ENCODE measurements around the gene ZIC4.

ZIC4 gene

GRCh38 chr3:147354623-147355022 lies 51.7 kb downstream of the ZIC4 start:
- no peak for TF ChIP-seq TAF1 (IDR thresholded peaks at IDR 0.05; ENCODE audit: low read depth)
- TF ChIP-seq, protein P1, sequence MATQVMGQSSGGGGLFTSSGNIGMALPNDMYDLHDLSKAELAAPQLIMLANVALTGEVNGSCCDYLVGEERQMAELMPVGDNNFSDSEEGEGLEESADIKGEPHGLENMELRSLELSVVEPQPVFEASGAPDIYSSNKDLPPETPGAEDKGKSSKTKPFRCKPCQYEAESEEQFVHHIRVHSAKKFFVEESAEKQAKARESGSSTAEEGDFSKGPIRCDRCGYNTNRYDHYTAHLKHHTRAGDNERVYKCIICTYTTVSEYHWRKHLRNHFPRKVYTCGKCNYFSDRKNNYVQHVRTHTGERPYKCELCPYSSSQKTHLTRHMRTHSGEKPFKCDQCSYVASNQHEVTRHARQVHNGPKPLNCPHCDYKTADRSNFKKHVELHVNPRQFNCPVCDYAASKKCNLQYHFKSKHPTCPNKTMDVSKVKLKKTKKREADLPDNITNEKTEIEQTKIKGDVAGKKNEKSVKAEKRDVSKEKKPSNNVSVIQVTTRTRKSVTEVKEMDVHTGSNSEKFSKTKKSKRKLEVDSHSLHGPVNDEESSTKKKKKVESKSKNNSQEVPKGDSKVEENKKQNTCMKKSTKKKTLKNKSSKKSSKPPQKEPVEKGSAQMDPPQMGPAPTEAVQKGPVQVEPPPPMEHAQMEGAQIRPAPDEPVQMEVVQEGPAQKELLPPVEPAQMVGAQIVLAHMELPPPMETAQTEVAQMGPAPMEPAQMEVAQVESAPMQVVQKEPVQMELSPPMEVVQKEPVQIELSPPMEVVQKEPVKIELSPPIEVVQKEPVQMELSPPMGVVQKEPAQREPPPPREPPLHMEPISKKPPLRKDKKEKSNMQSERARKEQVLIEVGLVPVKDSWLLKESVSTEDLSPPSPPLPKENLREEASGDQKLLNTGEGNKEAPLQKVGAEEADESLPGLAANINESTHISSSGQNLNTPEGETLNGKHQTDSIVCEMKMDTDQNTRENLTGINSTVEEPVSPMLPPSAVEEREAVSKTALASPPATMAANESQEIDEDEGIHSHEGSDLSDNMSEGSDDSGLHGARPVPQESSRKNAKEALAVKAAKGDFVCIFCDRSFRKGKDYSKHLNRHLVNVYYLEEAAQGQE (IDR thresholded peaks at IDR 0.05; ENCODE audit: low read depth): no peak
- no peak for TF ChIP-seq CREB1 (IDR thresholded peaks at IDR 0.05; ENCODE audit: low read depth)

DNA sequence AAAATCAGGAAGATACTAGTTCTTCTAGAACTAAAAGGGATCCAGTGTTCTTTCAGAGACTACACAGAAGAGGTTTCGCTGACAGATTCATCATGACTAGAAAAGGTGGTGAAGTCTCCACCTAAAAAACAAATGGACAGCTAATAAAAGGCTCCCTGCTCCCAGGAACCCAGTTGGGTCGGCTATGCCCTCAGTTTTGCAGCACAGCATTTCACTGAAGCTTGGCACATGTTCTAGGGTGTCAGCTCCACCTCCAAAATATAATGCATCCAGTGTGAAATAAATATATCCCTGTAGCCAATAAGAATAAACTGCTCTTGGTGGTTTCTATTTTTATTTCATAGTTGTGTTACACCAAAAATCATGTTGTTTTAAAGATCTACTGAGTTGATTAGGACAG lies 55.0 kb downstream of the ZIC4 start:
- no peak for TF ChIP-seq YY1 (IDR thresholded peaks at IDR 0.05; ENCODE audit: low read depth)
- TF ChIP-seq, protein P2, sequence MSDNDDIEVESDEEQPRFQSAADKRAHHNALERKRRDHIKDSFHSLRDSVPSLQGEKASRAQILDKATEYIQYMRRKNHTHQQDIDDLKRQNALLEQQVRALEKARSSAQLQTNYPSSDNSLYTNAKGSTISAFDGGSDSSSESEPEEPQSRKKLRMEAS (IDR thresholded peaks at IDR 0.05): no peak
- no peak for TF ChIP-seq TAF1 (IDR thresholded peaks at IDR 0.05; ENCODE audit: low read depth)
- TF ChIP-seq, protein P3, sequence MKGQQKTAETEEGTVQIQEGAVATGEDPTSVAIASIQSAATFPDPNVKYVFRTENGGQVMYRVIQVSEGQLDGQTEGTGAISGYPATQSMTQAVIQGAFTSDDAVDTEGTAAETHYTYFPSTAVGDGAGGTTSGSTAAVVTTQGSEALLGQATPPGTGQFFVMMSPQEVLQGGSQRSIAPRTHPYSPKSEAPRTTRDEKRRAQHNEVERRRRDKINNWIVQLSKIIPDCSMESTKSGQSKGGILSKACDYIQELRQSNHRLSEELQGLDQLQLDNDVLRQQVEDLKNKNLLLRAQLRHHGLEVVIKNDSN (IDR thresholded peaks at IDR 0.05): no peak
- no peak for TF ChIP-seq CREB1 (IDR thresholded peaks at IDR 0.05; ENCODE audit: low read depth)
- TF ChIP-seq TCF12 (IDR thresholded peaks at IDR 0.05; ENCODE audit: low read depth): no peak
- no peak for TF ChIP-seq FOXM1 (IDR thresholded peaks at IDR 0.05; ENCODE audit: borderline replicate concordance, low read depth)
- no peak for TF ChIP-seq EGR1 (IDR thresholded peaks at IDR 0.05)
- no peak for TF ChIP-seq ZBTB7A (IDR thresholded peaks at IDR 0.05; ENCODE audit: low read depth)
- TF ChIP-seq RAD21 (IDR thresholded peaks at IDR 0.05; ENCODE audit: low read depth): no peak

DNA sequence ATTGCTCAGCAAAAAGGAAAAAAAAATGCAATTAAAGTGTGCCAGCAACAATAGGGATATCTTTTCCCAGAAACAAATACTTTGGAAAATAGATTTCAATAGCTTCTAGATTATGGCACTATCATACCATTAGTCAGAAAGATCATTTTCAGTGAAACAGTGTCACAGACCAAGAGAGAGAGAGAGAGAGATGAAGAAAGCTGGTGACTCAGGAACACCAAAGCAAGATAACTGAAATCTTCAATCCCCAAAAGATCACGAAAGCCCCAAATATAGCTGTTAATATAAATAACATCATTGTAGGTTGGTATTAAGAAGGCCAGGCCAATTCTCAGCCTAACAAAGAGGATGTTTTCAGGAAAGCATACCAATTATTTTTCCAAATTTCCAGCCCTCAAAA lies 57.4 kb downstream of the ZIC4 start:
- TF ChIP-seq, protein P1 (IDR thresholded peaks at IDR 0.05; ENCODE audit: low read depth): no peak
- TF ChIP-seq, protein P3 (IDR thresholded peaks at IDR 0.05): no peak
- no peak for TF ChIP-seq TEAD4 (IDR thresholded peaks at IDR 0.05)
- TF ChIP-seq ZBTB7A (IDR thresholded peaks at IDR 0.05; ENCODE audit: low read depth): no peak
- TF ChIP-seq EGR1 (IDR thresholded peaks at IDR 0.05): no peak
- no peak for TF ChIP-seq NFIC (IDR thresholded peaks at IDR 0.05)
- TF ChIP-seq RAD21 (IDR thresholded peaks at IDR 0.05; ENCODE audit: low read depth): no peak
- TF ChIP-seq TCF12 (IDR thresholded peaks at IDR 0.05; ENCODE audit: low read depth): no peak
- no peak for TF ChIP-seq YY1 (IDR thresholded peaks at IDR 0.05; ENCODE audit: low read depth)
- TF ChIP-seq, protein P2 (IDR thresholded peaks at IDR 0.05): no peak

DNA sequence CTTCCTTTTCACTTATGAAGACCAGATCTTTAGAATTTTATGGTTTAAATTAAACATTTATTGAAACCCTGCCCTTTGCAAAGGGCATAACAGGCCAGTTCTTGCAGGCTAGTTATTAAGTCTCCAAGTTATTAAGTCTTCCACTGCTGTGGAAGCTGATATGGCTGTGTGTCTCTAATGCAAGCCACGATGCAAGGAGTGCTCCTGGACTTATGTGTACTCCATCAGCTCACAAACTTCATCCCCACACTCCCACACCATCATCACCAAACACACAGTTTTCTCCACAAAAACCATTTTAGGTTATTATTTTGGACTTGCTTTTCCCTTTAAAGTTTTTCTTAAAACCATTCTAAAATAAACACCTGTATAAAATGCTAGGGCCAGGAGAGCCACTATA lies 62.4 kb downstream of the ZIC4 start:
- TF ChIP-seq, protein P3 (IDR thresholded peaks at IDR 0.05): no peak
- TF ChIP-seq RAD21 (IDR thresholded peaks at IDR 0.05; ENCODE audit: low read depth) (no peak), TEAD4 (IDR thresholded peaks at IDR 0.05) (no peak), TCF12 (IDR thresholded peaks at IDR 0.05; ENCODE audit: low read depth) (no peak), YY1 (IDR thresholded peaks at IDR 0.05; ENCODE audit: low read depth) (no peak), FOXM1 (IDR thresholded peaks at IDR 0.05; ENCODE audit: borderline replicate concordance, low read depth) (no peak), EP300 (IDR thresholded peaks at IDR 0.05; ENCODE audit: borderline replicate concordance) (no peak), ZBTB7A (IDR thresholded peaks at IDR 0.05; ENCODE audit: low read depth) (no peak), CEBPB (IDR thresholded peaks at IDR 0.05) (no peak), NFIC (IDR thresholded peaks at IDR 0.05) (no peak), TAF1 (IDR thresholded peaks at IDR 0.05; ENCODE audit: low read depth) (no peak), EGR1 (IDR thresholded peaks at IDR 0.05) (no peak)
- TF ChIP-seq, protein P1 (IDR thresholded peaks at IDR 0.05; ENCODE audit: low read depth): no peak
- TF ChIP-seq, protein P2 (IDR thresholded peaks at IDR 0.05): no peak
